Stimulated activated CD4-positive, alpha-beta T cell treated with anti-CD3 and anti-CD28 coated beads, TNF-alpha, amount 100 ng/mL, for 4 hours (primary cell): Measurements from ENCODE around the gene HNRNPF.
"Not testable (repeated sequence)": the region's sequence is repeated elsewhere in the genome, so short reads cannot be mapped to it uniquely, and the experiment has no call there.

Source experiments
- DNase-seq, 3 experiments: peaks; one replicate each; pipeline ENCODE4 v3.0.0-alpha.2; 2020; ENCODE audit warnings: low read depth in 3 of 3

Gene HNRNPF, protein sequence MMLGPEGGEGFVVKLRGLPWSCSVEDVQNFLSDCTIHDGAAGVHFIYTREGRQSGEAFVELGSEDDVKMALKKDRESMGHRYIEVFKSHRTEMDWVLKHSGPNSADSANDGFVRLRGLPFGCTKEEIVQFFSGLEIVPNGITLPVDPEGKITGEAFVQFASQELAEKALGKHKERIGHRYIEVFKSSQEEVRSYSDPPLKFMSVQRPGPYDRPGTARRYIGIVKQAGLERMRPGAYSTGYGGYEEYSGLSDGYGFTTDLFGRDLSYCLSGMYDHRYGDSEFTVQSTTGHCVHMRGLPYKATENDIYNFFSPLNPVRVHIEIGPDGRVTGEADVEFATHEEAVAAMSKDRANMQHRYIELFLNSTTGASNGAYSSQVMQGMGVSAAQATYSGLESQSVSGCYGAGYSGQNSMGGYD

GRCh38 chr10:43408710-43409384 is at the start of gene HNRNPF:
TSS of gene HNRNPF (minus strand) at chr10:43409186. CDS start at chr10:43387884, 21,302 bp downstream.
- DNase-seq, result peak; percentile 88 to 93 (median 92)

GRCh38 chr10:43458227-43458626 is 49.2 kb upstream of the HNRNPF start:
- no peak for DNase-seq

DNA sequence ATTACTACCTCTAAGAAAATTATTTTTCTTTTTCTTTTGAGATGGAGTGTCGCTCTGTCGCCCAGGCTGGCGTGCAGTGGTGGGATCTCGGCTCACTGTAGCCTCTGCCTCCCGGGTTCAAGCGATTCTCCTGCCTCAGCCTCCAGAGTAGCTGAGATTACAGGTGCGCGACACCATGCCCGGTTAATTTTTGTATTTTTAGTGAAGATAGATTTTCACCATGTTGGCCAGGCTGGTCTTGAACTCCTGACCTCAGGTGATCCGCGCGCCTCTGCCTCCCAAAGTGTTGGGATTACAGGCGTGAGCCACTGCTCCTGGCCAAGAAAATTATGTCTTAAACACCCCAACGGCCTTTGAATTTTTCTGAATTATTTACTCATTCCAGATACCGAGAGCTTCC is 47.6 kb upstream of the HNRNPF start:
- DNase-seq, result not testable (repeated sequence)

DNA sequence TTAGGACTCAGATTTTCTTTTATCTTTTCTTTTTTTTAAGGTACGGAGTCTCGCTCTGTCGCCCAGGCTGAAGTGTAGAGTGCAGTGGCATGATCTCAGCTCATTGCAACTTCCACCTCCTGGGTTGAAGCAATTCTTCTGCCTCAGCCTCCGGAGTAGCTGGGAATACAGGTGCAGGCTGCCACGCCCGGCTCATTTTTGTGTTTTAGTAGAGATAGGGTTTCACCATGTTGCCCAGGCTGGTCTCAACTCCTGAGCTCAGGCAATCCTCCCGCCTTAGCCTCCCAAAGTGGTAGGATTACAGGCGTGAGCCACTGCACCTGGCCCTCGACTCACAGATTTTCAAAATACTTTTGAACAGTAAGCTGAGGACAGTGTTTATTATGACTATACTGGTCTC is 45.0 kb upstream of the HNRNPF start:
- DNase-seq, result not testable (repeated sequence)

DNA sequence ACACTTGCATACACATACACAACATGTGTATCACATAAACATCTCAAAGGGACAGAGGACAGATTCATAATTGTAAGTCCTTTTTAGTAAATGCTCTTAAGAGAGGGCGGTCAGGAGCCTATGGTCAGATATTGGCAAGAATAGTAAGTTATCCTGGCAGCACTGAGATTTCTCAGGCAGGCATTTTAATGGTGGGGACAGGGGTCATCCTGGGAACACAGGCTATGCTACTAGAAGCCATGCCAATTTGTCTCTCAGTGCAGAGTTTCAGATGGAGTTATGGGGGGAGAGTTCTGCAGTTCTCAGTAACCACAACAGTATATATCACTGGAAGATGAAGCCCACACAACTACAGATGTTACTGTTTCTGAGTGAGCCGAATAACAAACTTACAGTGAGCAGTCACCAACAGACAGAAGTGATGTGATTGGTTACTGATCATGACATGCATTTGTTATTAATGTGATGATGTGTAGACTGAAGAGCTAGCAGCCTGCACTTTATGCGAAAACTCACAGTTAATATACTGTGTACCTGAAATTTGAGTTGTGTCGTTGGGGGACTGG is 44.4 kb upstream of the HNRNPF start:
- DNase-seq, result no peak

GRCh38 chr10:43452356-43452914 is 43.4 kb upstream of the HNRNPF start:
- no peak for DNase-seq

DNA sequence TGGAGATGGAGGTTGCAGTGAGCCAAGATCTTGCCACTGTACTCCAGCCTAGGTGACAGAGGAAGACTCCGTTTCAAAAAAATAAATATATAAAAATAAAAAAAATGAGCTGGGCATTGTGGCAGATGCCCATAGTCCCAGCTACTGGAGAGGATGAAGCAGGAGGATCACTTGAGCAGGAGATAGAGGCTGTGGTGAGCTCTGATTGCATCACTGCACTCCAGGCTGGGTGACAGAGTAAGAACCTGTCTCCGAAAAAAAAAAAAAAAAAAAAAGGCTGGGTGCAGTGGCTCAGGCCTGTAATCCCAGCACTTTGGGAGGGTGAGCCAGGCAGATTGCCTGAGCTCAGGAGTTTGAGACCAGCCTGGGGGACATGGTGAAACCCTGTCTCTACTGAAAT is 39.8 kb upstream of the HNRNPF start:
- DNase-seq, result no peak

GRCh38 chr10:43446219-43447017 is 37.4 kb upstream of the HNRNPF start:
- DNase-seq, result not testable (repeated sequence)

GRCh38 chr10:43444897-43445466 is 36.0 kb upstream of the HNRNPF start:
- no peak for DNase-seq

DNA sequence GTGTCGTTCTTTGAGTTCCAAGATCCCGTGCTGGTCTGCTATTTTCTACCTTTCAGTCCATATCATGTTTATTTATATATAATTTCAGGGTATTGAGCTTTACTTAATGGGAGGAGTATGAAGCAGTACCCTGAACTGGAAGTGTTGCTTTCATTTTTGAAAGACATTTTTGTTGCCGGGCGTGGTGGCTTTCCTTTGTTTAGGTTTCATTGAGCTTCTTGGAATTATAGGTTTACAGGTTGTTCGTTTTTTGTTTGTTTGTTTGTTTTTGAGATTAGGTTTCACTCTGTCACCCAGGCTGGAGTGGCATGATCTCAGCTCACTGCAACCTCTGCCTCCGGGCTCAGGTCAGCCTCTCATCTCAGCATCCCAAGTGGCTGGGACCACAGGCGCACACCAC is 35.3 kb upstream of the HNRNPF start:
- no peak for DNase-seq

DNA sequence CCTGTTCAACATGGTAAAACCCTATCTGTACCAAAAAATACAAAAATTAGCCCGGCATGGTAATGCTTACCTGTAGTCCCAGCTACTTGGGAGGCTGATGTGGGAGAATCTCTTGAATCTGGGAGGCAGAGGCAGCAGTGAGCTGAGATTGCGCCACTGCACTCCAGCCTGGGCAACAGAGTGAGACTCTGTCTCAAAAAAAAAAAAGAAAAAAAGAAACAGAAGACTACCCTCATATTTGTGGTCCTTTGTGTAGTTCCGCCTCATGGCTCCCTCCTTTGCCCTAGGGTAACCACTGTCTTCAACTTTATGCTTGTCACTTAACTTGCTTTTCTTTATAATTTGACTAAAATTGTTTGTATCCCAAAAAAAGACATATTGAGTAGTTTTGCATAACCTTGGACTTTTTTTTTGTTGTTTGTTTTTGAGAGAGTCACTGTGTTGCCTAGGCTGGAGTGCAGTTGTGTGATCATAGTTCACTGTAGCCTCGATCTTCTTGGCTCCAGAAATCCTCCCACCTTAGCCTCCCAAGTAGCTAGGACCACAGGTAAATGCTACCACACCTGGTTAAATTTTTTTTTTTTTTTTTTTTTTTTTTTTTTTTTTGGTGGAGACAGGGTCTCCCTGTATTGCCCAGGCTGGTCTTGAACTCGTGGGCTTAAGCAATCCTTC is 31.6 kb upstream of the HNRNPF start:
- DNase-seq, result no peak

DNA sequence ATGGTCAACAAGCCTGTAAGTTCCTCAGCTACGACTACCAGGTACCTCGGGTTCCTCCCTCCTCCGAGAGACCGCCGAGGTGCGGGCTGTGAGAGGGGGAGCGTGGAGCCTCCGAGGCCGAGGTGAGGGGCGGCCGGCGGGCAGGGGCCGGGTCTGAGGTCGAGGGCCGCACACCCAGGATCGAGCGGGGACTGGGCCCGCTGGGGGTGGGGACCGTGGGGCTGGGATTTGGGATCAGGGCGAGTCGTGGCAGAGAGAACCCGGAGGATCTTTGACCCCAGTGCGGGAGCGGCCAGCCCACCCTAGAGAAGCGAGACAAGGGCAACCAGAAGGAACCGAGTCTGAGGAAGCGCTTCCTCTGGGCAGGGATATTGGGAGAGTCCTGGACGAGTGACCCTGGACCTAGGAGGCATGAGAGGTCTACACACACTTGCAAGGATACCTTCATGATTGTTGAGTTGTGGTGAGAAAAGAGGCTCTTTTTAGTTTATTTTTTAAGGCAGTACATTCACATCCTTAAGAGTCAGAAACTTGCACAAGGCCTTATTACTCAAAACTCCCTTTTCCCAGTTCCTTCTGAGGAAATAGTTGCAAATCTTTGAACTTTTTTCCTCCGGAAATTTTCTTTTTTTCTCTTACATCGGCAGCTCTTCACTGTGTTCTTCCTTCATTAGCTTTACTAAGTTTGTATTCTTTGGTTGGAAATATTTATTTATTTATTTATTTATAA is 28.3 kb upstream of the HNRNPF start:
- DNase-seq, result no peak

DNA sequence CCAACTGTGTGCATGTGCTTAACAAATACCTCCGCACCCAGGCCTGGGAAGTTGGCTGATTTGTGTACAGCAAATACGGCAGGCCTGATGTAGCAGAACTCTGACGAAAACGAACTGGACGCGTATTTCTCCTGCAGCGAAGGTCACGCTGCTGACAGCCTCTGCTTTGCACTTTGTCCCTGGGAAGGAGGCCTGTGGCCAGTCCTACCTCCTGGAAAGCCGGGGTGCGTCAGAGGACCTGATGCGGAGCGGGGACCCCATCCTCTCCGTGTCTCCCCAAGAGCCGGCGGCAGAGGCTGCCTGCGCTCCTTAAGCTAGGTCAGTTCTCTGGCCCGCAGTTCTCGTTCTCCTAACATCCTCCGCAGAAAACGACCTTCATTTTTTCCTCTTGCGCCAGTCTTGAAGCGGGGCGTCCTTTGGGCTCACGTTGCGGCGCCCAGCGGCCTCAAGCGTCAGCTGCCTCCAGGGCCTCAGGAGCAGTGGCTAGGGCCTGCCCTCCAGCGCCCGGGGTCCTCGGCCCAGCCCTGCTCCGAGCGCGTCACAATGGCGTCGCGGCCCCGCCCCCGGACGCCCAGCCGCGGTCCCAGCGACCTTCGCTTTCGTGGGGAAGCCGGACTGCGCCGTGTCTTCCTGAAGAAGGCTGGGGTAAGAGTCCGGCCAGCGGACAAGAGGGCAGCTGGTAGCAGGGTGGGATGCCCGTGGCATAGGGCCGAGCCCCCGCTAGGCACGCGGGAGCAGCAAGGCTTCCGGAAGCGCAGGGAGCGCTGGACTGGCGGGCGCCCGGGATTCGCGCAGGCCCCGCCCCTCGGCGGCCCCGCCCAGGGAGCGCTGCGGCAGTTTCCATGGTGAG is 27.5 kb upstream of the HNRNPF start, which contains the start of gene ZNF487:
Gene ZNF487 (plus strand): TSS at position 821 of the 850 bp plus-strand sequence. CDS start 38,703 bp downstream, outside the sequence.
- peak; percentile 64 to 79 (median 73) for DNase-seq

DNA sequence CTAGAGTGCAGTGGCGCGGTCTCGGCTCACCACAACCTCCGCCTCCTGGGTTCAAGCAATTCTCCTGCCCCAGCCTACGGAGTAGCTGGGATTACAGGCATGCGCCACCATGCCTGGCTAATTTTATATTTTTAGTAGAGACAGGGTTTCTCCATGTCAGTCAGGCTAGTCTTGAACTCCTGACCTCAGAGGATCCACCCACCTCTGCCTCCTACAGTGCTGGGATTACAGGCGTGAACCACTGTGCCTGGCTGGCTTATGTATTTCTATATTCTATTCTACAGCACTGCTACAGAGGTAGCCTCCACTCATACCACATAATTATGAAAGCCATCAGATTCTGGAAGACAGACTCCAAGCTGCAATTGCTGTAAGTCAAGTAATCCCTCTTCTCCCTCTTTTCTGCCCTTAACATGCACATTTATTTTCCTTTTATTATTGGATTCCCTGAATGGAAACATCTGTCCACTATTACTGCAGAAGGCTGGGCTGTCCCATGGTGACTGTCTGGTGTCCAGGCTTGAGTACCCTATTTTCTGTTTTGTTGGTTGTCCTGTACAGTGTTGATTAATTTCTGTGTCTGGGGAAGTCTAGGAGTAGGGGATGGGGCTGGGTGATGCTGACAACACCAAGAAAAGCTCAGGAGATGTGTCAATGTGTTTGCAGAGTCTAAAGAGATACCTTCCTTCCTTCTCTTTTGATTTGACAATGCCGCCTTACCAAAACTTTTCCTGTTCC is 22.1 kb upstream of the HNRNPF start:
- no peak for DNase-seq

GRCh38 chr10:43427166-43427825 is 18.3 kb upstream of the HNRNPF start:
- DNase-seq, result peak in 1 of 3 experiments; percentile 37

DNA sequence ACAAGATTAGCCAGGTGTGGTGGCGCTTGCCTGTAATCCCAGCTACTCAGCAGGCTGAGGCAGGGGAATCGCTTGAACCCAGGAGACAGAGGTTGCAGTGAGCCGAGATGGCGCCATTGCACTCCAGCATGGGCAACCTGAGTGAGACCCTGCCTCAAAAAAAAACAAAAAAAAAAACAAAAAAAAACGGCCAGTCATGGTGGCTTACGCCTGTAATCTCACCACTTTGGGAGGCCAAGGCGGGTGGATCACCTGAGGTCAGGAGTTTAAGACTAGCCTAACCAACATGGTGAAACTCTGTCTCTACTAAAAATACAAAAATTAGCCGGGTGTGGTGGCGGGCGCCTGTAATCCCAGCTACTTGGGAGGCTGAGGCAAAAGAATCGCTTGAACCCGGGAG is 17.5 kb upstream of the HNRNPF start:
- not testable (repeated sequence) for DNase-seq

DNA sequence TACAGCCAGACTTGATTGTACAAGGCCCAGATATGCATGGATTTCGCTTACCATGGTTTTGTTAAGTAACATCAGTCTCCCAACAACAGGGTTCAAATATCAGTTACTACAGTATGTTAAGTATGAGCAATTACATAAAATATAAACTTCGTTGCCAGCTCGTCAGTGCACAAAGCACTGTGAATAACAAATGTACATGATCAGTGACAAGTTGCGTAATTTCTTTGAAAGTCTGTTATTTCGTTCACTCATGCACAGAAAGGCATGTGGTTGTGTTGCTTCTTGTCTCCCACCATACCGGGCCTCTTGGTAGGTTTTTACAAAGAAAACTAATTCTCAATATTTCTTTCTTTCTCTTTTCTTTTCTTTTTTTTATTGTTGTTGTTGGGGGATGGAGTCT is 15.4 kb upstream of the HNRNPF start:
- DNase-seq, result no peak

GRCh38 chr10:43421944-43422343 is 13.0 kb upstream of the HNRNPF start:
- DNase-seq, result not testable (repeated sequence)
